ENCODE measurements around the gene AGAP5. TPM values are rescaled to one million over a fixed set of nuclear protein-coding genes. Genes with fewer than 3 reads are reported as not detected.
A peak's percentile ranks its signal among the peaks of the same experiment; 100 is the strongest.

Gene AGAP5
- total and polyA plus RNA-seq, 2 of the 8 experiments (the other 6 are each of a cell fraction or from before 2014, with no cell fraction given), result 5.4 to 6.0 TPM

- no peak for FAIRE-seq
- no peak for TF ChIP-seq SIX5 (IDR thresholded peaks at IDR 0.05; ENCODE audit: low read depth, low read length)
- no peak for TF ChIP-seq JUN (IDR thresholded peaks at IDR 0.05; ENCODE audit: low read depth, low read length)
- TF ChIP-seq TAF7 (optimal IDR thresholded peaks at IDR 0.05; ENCODE audit: borderline replicate concordance, low read depth, low read length), result no peak
- TF ChIP-seq SP1 (IDR thresholded peaks at IDR 0.05; ENCODE audit: low read depth, low read length), result no peak
- no peak for TF ChIP-seq CBX8 (IDR thresholded peaks at IDR 0.05; ENCODE audit: borderline replicate concordance, low read depth, low read length)
- TF ChIP-seq SP2 (IDR thresholded peaks at IDR 0.05; ENCODE audit: low read length), result no peak
- TF ChIP-seq RBBP5 (IDR thresholded peaks at IDR 0.05; ENCODE audit: borderline replicate concordance, low read depth, low read length), result no peak; the same call in 1 of the 2 replicates
- no peak for TF ChIP-seq USF2 (IDR thresholded peaks at IDR 0.05; ENCODE audit: low read length)
- peak; percentile 92 for TF ChIP-seq ASH2L (IDR thresholded peaks at IDR 0.05; ENCODE audit: low read length)
- no peak for TF ChIP-seq RFX5 (IDR thresholded peaks at IDR 0.05; ENCODE audit: borderline replicate concordance, low read depth, low read length)
- no peak for TF ChIP-seq CEBPB (IDR thresholded peaks at IDR 0.05; ENCODE audit: low read depth, low read length)
These were observed 72.7 kb downstream of the AGAP5 start for GRCh38 chr10:73625004-73625883.

More at GRCh38 chr10:73625004-73625883, 72.7 kb downstream of the AGAP5 start:
- H3K4ac ChIP-seq (replicated peaks; ENCODE audit: insufficient read length, low read depth, low read length), result no peak overlapping the region
- no peak overlapping the region for H3K14ac ChIP-seq (ENCODE audit: insufficient read length)
- no peak overlapping the region for H2BK20ac ChIP-seq (ENCODE audit: low read length)
- peaks cover 5% of the 10 kb centered on the region; the same call in 1 of the 2 replicates for H3K79me1 ChIP-seq (ENCODE audit: low read depth, low read length)
- peaks cover 0 to 30% of the 10 kb centered on the region in 2 experiments; a peak in 3 of 4 replicates for H3K79me2 ChIP-seq (ENCODE audit: control insufficient read depth in 1 of 2, insufficient read depth in 2 of 2, low read length in 2 of 2)
- CTCF ChIA-PET (ENCODE audit: partially characterized antibody), result interaction anchor here (1.2 to 6.8 kb wide), 5 partner anchors 17 to 96 kb away, joined by 3 to 29 read pairs (median 4); partner anchors contain the start of gene USP54
- peak overlapping the region; percentile 82 for H4K5ac ChIP-seq (ENCODE audit: insufficient read length, low read depth, low read length)
- H2AFZ ChIP-seq (ENCODE audit: low read length), result peak overlapping the region; percentile 87
- peaks cover 5% of the 10 kb centered on the region; the same call in 1 of the 2 replicates for H3K23me2 ChIP-seq (ENCODE audit: low read depth, low read length)
- peak overlapping the region; percentile 82; the same call in 1 of the 2 replicates for H4K8ac ChIP-seq (ENCODE audit: extremely low read depth, insufficient read depth, low read length)
- no peaks in the 10 kb centered on the region for H4K20me1 ChIP-seq (replicated peaks in 1 of 2; ENCODE audit: control insufficient read depth in 1 of 2, insufficient read depth in 2 of 2, low read length in 2 of 2)
- H2BK12ac ChIP-seq (ENCODE audit: low read depth, low read length), result peak overlapping the region; percentile 77
- H2BK15ac ChIP-seq (ENCODE audit: low read length), result no peak overlapping the region
- DNase-seq (ENCODE audit: low read depth in 1 of 2, low spot score in 2 of 2), result no peak
- peak overlapping the region; percentile 83 to 99 (median 98) for H3K4me3 ChIP-seq (ENCODE audit: extremely low read depth in 1 of 4, insufficient read depth in 2 of 4, low read depth in 3 of 4, low read length in 4 of 4)
- POLR2A ChIA-PET (ENCODE audit: partially characterized antibody), result interaction anchor here (0.8 to 2.2 kb wide), 17 partner anchors 9 to 378 kb away, joined by 3 to 26 read pairs (median 5); partner anchors contain the start of genes DNAJC9 and USP54
- peak overlapping the region; percentile 82 for H3K27ac ChIP-seq (ENCODE audit: low read depth, low read length)
- peak overlapping the region; percentile 96 for H2BK5ac ChIP-seq (ENCODE audit: low read depth, low read length)
- no peak overlapping the region for H2AK5ac ChIP-seq (ENCODE audit: low read depth, low read length)
- no peaks in the 10 kb centered on the region for H3K9me3 ChIP-seq (ENCODE audit: insufficient read depth in 2 of 2, low read depth in 1 of 2, low read length in 1 of 2)
- WGBS, 2 experiments (ENCODE audit: extremely low coverage in 1 of 2, insufficient coverage in 1 of 2, insufficient read length in 1 of 2, insufficient replicate concordance in 2 of 2, low coverage in 1 of 2, low lambda C conversion rate in 2 of 2, missing lambda C conversion rate in 1 of 2), result 1% methylated on average over 35 of the region's 46 CpGs; no CpG with 5 or more reads in 1 of the 2 experiments
- H3K56ac ChIP-seq (replicated peaks; ENCODE audit: insufficient read length, low read depth, low read length), result peak overlapping the region; percentile 57
- H3K18ac ChIP-seq (ENCODE audit: extremely low read depth, low read length), result peak overlapping the region; percentile 75
- H4K91ac ChIP-seq (replicated peaks; ENCODE audit: insufficient read length, low read length), result peak overlapping the region; percentile 70
- H3K36me3 ChIP-seq (ENCODE audit: control insufficient read depth in 2 of 4, insufficient read depth in 4 of 4, low read length in 3 of 4), result no peaks in the 10 kb centered on the region
- H3K23ac ChIP-seq (ENCODE audit: insufficient read length), result no peak overlapping the region
- H3K4me2 ChIP-seq (ENCODE audit: insufficient read depth in 1 of 2, low read depth in 2 of 2, low read length in 2 of 2), result peak overlapping the region; percentile 68 to 87
- no peaks in the 10 kb centered on the region; a peak in 1 of 7 replicates for H3K4me1 ChIP-seq (replicated peaks in 1 of 4; ENCODE audit: control insufficient read depth in 3 of 4, insufficient read depth in 4 of 4, low read length in 3 of 4)
- H3K9ac ChIP-seq (replicated peaks in 1 of 4; ENCODE audit: extremely low read depth in 1 of 4, low read depth in 3 of 4, low read length in 3 of 4), result peak overlapping the region; percentile 85 to 98 (median 94)
- no peaks in the 10 kb centered on the region for H3K27me3 ChIP-seq (replicated peaks in 1 of 4; ENCODE audit: control insufficient read depth in 3 of 4, extremely low read depth in 1 of 4, insufficient read depth in 3 of 4, low read length in 3 of 4)
- H2BK120ac ChIP-seq (replicated peaks; ENCODE audit: low read depth, low read length), result no peak overlapping the region
